GM19193 (cell line): ENCODE measurements around the gene RGS19.

Experiments
- POLR2A ChIP-seq: IDR thresholded peaks from 4 replicates; pipeline ENCODE4 v1.6.1; 2011; ENCODE audit not compliant: insufficient read depth, insufficient read length; ENCODE audit errors: extremely low read depth

RGS19 gene

DNA sequence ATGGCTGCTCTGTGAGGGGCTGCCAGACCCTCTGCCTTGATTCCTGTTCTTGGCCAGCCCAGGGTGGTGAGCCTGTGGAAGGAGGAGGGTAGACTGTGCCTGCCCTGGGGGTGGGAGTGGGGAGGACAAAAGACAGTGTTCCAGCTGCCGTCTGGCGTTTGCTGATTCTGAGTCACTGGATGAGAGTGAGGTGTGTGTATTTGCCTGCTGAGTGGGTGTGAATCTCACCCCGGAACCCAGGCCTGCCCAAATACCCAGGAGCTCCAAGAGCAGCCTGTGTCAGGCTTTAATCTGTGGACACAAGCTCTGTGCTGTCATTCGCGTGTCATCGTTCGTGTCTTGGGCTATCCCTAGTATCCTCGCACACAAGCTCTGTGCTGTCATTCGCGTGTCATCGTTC, 7.5 kb upstream of the RGS19 start:
- no peak for TF ChIP-seq POLR2A

DNA sequence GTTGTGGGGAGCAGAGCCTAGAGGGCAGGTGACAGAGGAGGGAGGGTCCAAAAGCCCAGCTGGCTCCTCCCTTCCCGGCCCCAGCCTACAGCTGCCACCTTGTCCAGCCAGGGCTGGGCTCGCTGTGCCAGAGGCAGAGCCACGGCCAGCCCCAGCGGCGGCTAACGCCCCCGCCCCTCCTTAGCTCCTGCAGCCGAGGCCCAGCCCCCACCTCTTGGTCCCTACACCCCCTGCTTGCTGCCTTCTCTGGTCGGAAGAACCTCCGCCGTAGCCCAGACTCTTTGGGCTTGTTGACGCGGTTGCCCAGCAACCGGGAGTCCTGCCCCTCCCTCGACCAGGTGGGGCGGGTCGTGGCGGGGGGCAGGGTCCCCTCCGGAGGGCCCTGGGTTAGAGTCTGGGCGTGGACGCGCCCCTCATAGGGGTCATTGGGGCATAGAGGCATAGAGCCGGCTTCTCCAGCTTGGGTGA, 5.4 kb upstream of the RGS19 start:
- TF ChIP-seq POLR2A, result no peak

DNA sequence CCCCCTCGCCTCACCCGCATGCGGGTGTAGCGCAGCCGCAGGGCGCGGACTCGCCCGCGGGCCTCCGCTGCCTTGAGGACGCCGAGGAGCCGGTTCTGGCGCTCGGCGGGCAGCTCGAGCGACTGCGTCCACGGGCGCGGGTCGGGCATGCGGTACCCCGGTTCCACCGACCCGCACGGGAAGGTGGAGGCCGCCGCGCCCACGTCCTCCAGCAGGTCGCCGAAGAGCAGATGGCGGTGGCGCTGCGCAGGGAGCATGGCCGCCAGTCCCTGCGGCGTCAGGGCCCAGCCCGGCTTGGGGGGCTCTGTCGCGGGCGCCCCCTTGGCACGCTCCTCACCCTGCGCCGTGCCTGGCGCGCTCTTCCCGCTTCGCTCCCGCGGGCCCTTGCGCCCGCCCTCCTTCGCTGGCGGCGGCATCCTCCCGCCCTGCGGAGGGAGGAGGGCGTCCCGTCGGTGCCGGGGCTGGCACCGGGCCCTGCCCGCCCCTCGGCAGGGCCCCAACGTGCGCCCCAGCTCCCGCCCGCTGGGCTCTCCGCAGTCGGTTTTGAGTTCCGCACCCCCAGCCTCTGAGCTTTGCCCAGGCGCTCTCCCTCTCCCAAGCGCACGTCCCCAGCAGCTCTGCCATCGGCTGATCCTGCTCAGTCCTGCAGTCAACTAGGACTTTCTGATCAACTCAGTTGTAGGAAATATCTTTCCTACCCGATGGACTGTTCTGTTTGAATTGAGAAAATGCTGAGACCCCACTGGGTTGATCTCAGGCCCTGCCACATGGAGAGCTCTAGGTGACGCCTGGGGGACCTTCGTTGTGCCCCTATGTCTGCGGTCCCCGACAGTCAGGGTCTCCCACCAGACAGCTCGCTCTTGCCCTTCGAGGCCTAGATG, 4.7 kb upstream of the RGS19 start, which contains the start of gene LKAAEAR1:
Gene LKAAEAR1, minus strand, starts transcription at position 595 of the 881 bp plus-strand sequence. Its CDS starts 179 bp downstream, at position 416.
- TF ChIP-seq POLR2A, result no peak

DNA sequence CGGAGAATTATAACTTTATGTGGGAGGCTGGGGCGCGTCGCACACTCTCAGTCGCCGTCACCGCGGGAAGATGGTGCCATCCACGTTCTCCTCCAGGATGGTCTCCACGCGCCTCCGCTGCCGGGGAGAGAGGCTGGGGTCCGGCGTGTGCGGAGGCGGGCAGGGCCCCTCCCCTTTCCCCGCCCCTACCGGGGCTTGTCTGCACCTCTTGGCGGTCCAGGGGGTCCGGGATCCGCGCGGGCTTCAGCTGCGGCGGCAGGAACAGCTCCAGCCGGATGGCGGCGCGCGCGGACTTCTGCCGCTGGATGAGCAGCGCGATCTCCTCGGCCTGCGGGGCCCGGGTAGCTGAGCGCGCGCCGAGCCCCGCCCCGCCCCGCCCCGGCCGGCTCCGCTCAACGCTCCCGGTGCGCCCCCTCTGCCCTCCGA, 4.1 kb upstream of the RGS19 start:
- TF ChIP-seq POLR2A, result no peak

DNA sequence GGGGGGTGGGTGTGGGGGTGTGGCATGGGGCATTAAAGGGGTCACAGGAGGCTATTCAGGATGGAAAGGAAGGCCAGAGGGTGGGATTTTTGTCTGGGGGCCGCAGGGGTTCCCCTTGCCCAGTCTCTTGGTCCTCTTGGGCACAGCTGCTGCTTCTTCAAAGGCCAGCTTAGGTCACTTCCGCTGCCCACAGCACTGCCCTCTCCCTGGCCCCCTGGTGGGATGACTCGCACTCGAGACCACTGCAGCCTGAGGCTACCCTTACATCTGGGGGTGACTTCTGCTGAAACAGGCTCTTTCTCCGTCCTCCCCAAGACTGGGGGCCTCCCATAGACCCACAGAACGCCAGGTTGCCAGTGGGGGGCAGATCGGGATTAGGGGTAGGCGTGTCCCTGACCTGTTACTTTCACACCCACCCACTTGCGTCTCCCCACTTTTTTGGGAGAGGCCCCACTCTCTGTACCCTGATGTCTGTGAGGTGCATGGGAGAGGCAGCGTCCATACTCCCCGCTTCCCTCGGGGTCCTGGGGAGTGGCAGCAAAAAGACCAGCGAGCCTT, 3.6 kb upstream of the RGS19 start:
- no peak for TF ChIP-seq POLR2A

DNA sequence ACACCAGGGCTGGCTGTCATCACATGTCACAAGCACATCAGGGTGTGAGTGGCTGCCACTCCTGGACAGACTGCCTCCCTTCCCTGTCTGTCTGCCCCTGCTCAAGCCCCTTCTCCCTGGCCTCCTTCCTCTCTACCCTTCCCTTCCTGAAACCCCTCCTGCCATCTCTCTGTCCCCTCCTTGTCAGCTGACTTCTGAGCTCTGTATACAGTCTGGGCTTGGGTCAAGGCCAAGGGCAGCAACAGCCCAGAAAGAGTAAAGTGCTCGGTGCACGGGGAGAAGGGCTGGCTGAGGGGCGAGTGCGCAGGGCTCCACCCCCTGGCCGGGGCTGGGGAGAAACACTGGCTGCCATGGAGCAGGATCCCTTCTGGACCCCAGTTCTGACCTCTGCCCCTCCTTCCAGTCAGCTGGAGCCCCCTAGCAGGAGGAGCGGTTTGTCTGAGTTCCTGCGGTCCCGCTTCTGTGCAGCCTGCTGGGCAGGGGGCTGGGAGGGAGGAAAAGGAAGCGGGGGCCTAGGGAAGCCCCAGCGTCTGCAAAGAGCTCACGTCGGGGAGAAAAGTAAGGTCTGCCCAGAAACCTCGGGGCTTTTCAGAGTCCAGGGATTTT, 2.9 kb upstream of the RGS19 start:
- TF ChIP-seq POLR2A, result no peak

DNA sequence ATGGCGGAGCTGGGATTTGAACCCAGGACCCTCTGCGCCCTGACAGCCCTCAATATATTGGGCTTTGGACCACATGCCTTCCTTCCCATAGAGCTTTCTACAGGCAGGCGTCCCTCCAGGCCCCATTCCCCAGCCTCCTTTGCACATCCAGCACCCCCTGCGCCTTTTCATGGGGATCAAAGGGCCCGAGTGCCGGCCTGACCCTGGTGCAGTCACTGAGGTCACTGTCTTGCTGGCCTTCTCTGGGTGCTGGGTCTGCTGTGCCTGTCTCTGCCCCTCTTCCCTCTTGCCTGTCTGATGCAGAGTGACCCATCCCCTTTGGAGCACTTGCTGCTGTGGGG, 2.3 kb upstream of the RGS19 start:
- no peak for TF ChIP-seq POLR2A

DNA sequence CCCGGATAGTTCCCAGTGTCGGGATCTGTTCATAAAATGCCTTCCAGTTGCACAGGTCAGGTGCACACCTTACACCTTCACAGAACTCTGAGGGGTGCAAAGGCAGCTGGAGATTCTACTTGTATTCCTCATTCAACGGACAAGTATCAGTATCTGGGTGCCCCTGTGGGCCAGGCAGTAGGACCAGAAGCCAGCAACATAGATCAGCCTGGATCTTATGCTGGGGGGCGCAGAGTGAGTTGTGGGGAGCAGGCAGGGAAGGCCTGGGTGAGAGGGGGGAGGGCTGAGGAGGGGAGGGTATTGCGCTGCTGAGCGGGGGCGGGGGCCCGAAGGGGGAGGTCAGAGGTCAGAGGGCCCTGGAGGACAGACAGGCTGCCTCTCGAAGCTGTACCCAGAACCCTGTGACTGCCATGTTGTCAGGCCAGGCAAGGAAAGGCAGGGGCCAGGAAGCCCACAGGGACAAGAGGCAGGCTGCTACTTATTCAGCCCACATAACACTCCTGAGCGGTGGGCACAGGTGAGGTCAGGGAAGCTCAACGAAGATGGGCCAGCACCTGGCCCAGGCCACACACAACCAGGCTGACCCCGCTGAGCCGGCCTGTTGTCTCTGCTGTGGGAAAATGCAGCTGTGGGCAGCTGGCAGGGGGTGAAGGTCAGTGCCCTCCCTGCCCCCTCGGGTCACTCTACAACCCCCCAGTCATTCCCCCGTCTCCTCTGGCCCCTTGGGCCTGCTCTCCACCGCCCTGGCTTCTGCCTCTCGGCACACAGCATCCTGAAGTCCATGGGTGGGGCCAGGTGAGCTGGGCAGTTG, 1.7 kb upstream of the RGS19 start:
- TF ChIP-seq POLR2A, result no peak

DNA sequence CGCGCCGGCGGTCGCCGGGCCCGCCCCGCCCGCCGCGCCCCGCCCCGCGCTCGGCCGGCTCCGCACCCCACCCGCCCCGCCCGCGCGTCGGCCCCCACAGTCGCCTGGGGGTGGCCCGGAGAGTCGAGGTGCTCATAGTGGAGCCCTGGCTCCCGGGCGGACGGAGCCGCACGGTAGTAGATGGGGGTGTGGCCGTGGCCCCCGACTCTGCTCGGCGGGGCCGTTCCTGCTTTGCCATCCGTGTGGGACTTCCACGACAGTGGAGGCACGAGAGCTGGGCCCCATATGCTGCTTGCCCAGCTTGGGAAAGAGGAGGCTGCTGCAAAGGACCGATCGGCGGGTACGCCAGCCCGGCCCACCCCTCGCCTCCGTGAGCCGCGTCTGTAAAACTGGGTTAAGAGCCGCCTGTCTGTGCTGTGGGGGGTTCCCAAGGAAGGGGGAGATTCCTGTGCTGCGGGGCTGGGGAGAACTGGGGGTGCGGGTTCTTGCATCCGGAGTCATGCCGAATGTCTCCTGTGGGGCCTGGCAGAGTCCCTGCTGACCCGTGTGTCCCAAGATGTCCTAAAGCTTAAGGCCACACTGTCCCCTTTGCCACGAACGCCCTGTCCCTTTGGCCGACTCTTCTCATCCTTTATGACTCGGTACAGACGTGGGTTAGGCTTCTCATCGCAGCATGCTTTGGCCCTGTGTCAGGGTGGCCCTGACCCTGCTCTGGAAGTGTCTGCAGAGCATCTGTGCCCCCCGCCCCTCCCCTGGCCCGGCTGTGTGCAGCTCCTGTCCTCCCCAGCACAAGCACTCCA, 895 bp upstream of the RGS19 start, which contains the start of gene OPRL1:
Gene OPRL1, plus strand, starts transcription at position 70 of the 800 bp plus-strand sequence. CDS start 12,639 bp downstream, outside the sequence.
- TF ChIP-seq POLR2A, result no peak

DNA sequence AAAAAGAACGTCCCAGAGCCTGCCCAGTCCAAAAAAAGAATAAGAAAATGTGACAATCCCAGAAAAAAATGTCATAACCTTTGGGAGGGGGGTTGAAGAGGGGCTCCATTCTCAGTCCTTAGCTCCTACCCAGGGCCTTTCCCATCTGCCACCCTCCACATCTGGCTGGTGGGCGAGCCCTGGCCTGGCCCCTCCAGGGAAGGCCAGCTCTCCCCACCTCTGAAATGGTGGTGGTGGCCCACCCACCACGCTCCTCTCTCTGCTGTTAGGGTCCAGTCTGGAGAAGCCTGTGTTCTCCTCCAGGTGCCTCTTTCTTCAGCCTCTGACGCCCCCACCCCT, 415 bp downstream of the RGS19 start:
- TF ChIP-seq POLR2A, result no peak

DNA sequence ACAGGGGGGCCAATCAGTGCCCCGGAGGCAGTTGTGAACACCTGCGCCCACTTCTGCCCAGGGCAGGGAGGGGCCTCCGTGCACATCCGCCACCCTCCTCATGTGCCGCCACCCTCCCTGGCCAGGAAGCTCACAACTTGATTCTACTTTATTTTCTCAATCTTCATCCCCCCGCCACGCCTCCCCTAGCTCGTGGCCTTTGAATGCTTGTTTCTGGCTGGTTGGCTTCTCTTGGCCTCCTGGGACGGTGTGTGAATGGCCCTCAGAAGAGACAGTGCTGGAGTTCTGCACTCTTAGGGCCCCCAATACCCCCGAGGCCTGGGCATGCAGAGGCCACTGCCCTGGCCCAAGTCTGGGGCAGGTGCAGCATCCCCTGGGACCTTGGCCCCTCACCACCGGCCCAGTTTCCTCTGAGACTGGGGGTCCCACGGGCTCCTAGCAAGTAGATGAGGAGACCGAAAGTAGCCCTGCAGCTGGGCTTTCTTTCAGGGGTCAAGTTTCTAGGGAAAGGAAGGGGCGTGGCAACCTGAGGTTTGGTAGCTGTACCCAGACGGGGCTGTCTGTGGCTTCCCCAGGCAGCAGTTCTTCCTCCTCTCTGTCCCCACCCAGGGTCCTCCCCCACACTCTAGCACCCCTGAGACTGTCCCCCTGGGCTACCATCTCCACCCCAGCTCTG, 1.3 kb downstream of the RGS19 start:
- no peak for TF ChIP-seq POLR2A

DNA sequence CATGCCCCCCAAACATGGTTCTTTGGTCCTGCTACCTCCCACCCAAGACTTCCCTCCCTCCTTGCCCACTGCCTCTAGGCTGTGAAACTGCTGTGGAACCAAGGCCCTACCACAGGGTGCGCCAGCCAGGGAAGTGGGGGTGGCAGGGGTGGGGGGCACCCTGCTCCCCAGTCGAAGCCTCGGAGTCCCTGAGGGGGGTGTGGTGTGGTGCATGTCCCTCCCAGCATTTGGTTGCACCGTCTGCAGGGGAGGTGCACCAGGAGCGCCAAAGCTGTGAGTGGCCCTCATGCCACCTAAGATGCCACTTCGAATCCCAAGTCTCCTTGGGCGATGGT, 1.8 kb downstream of the RGS19 start:
- no peak for TF ChIP-seq POLR2A

DNA sequence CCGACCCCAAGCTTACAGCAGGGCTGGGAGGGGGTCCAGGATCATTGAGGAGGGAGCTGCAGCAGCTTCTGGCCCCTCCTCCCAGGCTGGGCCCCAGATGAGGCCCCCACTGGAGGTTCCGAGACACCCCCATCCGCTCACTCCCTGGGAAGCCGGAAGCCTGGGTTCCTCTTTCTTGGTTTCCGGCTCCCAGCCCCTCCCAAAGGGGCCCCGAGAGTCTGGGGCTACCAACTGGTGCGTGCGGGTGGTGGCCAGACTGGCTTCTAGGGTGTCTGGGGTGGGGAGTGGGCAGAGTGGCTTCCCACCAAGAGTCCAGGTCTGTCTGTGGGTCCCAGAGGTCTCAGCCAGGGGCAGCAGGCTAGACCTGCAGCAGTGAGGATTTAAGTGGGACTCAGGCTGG, 2.2 kb downstream of the RGS19 start:
- peak; percentile 23 for TF ChIP-seq POLR2A
